ENCODE data around the gene LMO4. TPM values are rescaled to one million over a fixed set of nuclear protein-coding genes. Genes with fewer than 3 reads are reported as not detected.

LMO4 gene
- total RNA-seq, result 10 to 100 TPM; 30.3 to 33.3 TPM

GRCh38 chr1:87328272-87329050, at the start of gene LMO4:
LMO4 (plus strand) TSS chr1:87328880; CDS start chr1:87332016, 3,136 bp downstream.

